Suprapubic skin (tissue), 3 donors: ENCODE measurements around the gene SSH3.

Experiments
- EP300 ChIP-seq: sonication (generic); formaldehyde crosslinking; IDR thresholded peaks from one replicate; pipeline ENCODE4 v1.6.1; 2017; ENCODE audit warnings: antibody characterized with exemption
- POLR2A ChIP-seq, 2 donors: fragments of 450-650 bp; IDR thresholded peaks; one replicate each; pipeline ENCODE4 v1.6.1; 2017; ENCODE audit warnings: antibody characterized with exemption in 2 of 2, mild to moderate bottlenecking in 2 of 2, moderate library complexity in 2 of 2
- TF ChIP-seq, protein P1 (sequence below), 2 donors: fragments of 200-600 bp in 1 of 2; fragments of 450-650 bp in 1 of 2; sonication (generic) in 1 of 2; IDR thresholded peaks; one replicate each; pipeline ENCODE4 v1.5.1; 2016 to 2019; ENCODE audit warnings: antibody characterized with exemption in 2 of 2, mild to moderate bottlenecking in 1 of 2, moderate library complexity in 1 of 2

DNA sequence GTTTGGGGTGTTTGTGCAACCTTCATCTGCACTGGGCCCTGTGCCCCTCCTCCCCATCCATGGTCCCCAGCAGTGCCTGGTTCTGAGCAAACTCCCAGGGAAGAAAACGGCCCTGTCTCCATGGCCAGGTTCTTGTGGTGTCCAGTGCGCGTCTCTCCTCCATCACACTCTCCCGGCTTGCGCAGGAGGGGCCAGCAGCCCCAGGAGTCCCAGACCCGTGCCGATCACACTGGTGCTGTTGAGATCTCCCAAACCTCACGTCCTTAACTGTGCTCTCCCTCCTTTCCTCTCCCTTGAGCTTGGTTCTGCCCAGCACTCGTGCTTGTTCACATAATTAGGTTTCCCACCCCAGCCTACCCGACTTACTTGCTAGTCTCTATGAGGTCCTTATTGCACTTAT lies 48.0 kb upstream of the SSH3 start:
- TF ChIP-seq, protein P1, sequence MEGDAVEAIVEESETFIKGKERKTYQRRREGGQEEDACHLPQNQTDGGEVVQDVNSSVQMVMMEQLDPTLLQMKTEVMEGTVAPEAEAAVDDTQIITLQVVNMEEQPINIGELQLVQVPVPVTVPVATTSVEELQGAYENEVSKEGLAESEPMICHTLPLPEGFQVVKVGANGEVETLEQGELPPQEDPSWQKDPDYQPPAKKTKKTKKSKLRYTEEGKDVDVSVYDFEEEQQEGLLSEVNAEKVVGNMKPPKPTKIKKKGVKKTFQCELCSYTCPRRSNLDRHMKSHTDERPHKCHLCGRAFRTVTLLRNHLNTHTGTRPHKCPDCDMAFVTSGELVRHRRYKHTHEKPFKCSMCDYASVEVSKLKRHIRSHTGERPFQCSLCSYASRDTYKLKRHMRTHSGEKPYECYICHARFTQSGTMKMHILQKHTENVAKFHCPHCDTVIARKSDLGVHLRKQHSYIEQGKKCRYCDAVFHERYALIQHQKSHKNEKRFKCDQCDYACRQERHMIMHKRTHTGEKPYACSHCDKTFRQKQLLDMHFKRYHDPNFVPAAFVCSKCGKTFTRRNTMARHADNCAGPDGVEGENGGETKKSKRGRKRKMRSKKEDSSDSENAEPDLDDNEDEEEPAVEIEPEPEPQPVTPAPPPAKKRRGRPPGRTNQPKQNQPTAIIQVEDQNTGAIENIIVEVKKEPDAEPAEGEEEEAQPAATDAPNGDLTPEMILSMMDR (IDR thresholded peaks at IDR 0.05), result no peak
- TF ChIP-seq POLR2A (IDR thresholded peaks at IDR 0.05), result no peak
- no peak for TF ChIP-seq EP300
